Mucosa of stomach (tissue), 1 donor: Measurements from ENCODE around the gene NCKIPSD.

Experiments
- H3K27me3 ChIP-seq: one replicate; pipeline ENCODE4 v1.7.0; 2013; ENCODE audit warnings: mild to moderate bottlenecking, low read length; ENCODE audit not compliant: control insufficient read depth, insufficient read depth
- H3K36me3 ChIP-seq: one replicate; pipeline ENCODE4 v1.7.0; 2013; ENCODE audit warnings: low read length; ENCODE audit not compliant: control insufficient read depth, insufficient read depth
- H3K4me1 ChIP-seq: one replicate; pipeline ENCODE4 v1.7.0; 2013; ENCODE audit warnings: mild to moderate bottlenecking, low read length; ENCODE audit not compliant: control insufficient read depth, insufficient read depth
- H3K4me3 ChIP-seq: one replicate; pipeline ENCODE4 v1.7.0; 2013; ENCODE audit warnings: low read length
- H3K9ac ChIP-seq: one replicate; pipeline ENCODE4 v1.7.0; 2013; ENCODE audit warnings: mild to moderate bottlenecking, low read length, moderate library complexity
- H3K9me3 ChIP-seq: one replicate; pipeline ENCODE4 v1.7.0; 2013; ENCODE audit warnings: mild to moderate bottlenecking, low read length, moderate library complexity; ENCODE audit not compliant: control insufficient read depth
- donor health status: Pancreatic carcinoma.

NCKIPSD gene

DNA sequence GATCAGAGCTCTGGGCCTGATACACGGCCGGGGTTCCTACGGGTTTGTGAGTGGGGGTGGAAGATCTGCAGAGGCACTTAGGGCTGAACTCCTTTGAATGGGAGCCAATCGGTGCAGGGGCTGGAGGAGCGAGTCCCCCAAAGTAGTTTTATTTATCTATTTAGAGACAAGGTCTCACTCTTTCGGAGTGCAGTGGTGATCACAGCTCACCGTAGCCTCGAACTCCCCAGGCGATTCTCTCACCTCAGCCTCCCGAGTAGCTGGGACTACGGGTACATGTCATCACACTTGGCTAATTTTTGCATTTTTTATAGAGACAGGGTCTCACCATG, 21.4 kb downstream of the NCKIPSD start:
- Histone ChIP-seq H3K27me3 (peaks cover 30% of the 10 kb centered on the region), H3K9me3 (no peaks in the 10 kb centered on the region), H3K36me3 (no peaks in the 10 kb centered on the region), H3K4me1 (peaks cover 24% of the 10 kb centered on the region), H3K4me3 (no peak overlapping the region), H3K9ac (peak overlapping the region; percentile 74)

DNA sequence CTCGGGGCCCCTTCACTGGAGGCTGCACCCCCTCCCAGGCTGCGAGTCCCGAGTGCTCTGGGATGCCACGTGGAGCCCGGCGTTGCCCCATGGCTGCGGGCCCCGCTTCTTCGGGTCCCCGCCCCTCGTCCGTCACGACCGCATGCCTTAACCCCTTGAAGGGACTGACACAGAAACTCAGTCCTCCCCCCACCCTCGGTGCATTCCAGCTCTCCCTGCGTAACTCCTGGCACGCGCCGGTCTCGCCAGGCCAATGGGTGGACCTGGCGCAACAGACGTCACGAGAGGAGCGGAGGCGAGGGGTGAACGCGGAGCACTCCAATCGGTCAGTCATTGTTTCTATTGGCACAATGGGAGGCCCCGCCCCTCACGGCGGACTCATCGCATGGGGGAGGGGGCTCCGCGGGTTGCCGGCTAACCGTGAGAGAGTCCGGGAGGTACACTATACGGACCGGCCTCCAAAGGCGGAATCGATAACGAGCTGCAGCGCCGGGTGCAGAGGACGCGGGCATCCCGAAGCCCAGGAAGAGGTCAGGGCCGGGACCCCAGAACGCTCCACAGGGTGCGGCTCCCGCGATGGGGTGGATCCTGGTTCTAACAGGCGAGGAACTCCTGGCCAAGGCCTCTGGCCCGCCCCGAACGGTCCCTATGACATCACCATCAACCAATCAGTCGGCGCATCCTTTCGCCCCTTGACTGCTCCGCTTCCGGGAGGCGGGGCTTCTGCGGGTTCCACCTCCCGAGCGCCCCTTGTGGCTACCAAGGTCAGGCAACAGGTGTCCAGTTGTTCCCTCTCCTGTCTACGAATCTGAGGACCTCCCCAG, 22.0 kb downstream of the NCKIPSD start:
- H3K4me3 ChIP-seq: peak overlapping the region; percentile 92
- H3K27me3 ChIP-seq: peaks cover 35% of the 10 kb centered on the region
- H3K36me3 ChIP-seq: no peaks in the 10 kb centered on the region
- H3K9ac ChIP-seq: peak overlapping the region; percentile 74
- peaks cover 24% of the 10 kb centered on the region for H3K4me1 ChIP-seq
- H3K9me3 ChIP-seq: no peaks in the 10 kb centered on the region

DNA sequence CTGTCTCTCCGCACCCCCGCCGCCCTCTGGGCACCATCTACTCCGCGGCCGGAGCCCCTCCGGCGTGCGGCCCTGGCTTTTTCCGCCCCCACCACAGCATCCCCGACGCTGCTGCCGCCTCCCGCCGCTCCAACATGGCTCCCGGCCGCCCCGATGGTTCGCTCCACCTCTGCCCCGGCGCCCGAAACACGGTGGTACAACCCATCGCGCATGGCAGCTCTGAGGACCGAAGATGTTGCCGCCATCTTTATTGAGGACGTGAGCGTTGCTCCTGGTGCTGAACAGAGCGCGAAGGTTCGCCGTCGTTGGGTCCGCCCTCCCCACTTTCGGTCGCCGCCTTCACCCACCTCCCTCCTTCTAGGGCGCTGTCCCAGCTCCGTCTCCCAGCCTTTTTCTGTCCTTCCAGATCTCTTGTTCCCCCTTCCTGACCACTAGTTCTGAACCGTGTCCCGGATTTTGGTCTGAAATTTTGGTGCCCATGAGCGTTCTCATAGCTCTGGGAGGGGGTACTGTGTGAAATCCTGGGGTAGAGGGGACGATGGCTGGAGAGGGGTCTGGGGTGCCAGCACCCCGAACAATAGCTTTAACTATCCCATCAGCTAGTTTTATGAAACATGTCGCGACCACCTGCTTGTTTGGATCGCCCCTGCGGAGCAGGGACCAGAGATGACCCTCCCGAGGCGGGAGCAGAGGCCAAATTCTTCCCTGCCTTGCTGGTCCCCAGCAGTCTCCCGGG, 22.8 kb downstream of the NCKIPSD start, which contains the start of gene CELSR3:
Gene CELSR3 (minus strand): TSS at position 134 of the 736 bp plus-strand sequence. CDS start 252 bp downstream, outside the sequence.
- H3K4me3 ChIP-seq: peak within 1 kb of the TSS; percentile 92
- no peaks in the 10 kb centered on the region for H3K36me3 ChIP-seq
- peaks cover 39% of the 10 kb centered on the region for H3K27me3 ChIP-seq
- H3K4me1 ChIP-seq: peaks cover 24% of the 10 kb centered on the region
- no peaks in the 10 kb centered on the region for H3K9me3 ChIP-seq
- H3K9ac ChIP-seq: peak within 1 kb of the TSS; percentile 74

DNA sequence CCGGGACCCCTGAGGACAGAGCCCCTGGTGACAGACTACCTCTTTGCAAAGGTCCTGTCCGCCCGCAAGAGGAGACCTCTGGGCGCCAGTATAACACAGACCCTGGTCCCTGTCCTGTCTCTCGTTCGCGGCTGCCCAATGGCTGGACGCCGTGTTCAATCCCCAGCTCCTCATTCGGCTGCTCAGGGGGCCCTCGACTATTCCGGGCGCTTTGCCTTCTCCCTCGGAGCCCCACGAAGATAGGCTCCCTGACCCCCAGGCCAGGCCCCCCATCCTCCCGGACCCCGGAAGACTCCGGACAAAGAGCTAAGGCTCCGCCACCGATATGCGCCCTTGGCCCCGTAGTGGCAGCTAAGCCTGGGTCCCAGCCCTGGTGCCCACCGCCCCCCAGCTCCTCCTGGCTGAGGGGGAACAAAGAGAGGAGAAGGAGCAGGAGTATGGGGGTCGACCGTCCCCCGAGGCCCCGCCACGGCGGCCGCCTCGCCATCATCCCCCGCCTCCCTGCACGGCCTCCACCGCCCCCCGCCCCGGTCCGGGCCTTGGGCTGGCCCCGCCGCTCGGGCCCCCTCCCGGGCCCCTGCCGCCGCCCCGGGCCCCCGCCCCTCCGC, 23.5 kb downstream of the NCKIPSD start:
- Histone ChIP-seq H3K4me1 (peaks cover 24% of the 10 kb centered on the region), H3K4me3 (no peak overlapping the region), H3K9me3 (no peaks in the 10 kb centered on the region), H3K27me3 (peaks cover 45% of the 10 kb centered on the region), H3K36me3 (no peaks in the 10 kb centered on the region), H3K9ac (no peak overlapping the region)

DNA sequence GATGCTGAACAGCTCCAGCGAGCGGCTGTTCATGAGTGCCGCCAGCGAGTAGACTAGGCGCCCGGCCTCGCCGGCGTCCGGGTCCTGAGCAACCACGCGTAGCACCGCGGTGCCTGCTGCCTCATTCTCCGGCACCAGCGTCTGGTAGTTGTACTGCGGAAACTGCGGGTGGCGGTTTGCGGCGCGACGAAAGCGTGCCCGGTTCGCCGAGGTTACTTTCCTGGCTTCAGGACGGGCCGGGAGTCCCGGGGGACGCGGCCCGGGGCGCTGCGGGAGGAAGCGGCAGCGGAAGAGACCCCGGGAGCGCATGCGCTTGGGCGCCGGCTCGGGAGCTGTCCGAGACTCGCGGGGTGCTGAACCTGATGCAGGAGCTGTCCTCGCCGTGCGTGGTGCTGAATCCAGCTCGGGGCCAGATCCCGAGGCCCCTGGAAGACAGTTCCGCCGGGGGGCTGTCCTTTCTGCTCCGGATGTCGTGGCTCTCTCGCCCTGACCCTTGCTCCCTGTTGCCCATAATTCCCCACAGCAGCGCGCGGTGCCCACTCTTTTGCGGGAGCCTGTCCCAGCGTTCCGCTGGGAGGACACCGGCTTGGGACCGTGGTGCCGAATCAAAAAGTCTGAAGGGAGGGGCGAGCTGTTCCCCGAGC, 24.1 kb downstream of the NCKIPSD start:
- no peaks in the 10 kb centered on the region for H3K9me3 ChIP-seq
- peak overlapping the region; percentile 19 for H3K4me3 ChIP-seq
- peaks cover 28% of the 10 kb centered on the region for H3K4me1 ChIP-seq
- peaks cover 50% of the 10 kb centered on the region for H3K27me3 ChIP-seq
- H3K9ac ChIP-seq: no peak overlapping the region
- H3K36me3 ChIP-seq: no peaks in the 10 kb centered on the region

DNA sequence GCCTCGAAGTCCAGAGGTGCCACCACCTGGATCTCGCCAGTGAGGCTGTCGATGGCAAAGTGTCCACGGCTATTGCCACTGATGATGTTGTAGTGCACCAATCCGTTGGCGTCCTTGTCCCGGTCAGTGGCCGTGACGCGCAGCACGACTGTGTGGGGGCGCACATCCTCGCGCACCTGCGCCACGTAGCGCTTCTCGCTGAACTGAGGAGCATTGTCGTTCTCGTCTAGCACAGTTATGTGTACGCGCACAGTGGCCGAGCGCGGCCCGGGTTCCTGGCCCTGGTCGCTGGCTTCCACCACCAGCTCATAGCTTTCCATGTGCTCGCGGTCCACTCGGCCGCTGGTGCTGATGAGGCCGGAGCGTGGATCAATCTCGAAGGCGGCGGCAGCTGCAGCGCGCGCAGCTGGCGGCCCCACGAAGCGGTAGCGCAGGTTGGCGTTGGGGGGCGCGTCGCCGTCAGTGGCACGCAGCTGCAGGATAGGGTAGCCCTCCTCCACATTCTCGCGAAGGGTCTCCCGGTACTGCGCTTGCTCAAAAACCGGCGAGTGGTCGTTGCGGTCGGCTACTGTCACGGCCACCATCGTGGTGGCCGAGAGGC, 24.8 kb downstream of the NCKIPSD start:
- no peaks in the 10 kb centered on the region for H3K36me3 ChIP-seq
- H3K9me3 ChIP-seq: no peaks in the 10 kb centered on the region
- peaks cover 50% of the 10 kb centered on the region for H3K27me3 ChIP-seq
- no peak overlapping the region for H3K9ac ChIP-seq
- peak overlapping the region; percentile 19 for H3K4me3 ChIP-seq
- peaks cover 30% of the 10 kb centered on the region for H3K4me1 ChIP-seq

DNA sequence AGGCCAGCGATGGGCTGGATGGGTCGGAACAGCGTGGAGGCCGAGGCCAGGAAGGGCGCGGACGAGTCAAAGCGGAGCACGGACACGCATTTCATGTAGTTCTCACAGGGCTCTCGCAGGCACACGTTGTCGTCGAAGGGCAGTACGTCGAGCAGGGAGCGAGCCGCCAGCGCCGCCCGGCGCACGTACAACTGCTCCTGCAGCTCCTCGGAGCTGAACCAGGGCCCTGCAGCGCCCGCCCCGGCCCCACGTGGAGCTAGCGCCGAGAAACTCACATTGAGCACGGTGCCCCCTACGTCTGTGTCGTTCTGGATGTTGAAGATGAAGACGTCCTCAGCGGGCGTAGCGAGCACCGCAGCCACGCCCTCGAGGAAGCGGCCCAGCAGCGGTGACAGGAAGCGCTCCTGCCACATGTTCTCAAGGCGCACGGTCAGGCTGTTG, 28.9 kb downstream of the NCKIPSD start:
- peak overlapping the region; percentile 25 for H3K4me3 ChIP-seq
- H3K9ac ChIP-seq: peak overlapping the region; percentile 47
- no peaks in the 10 kb centered on the region for H3K36me3 ChIP-seq
- H3K4me1 ChIP-seq: peaks cover 15% of the 10 kb centered on the region
- H3K9me3 ChIP-seq: no peaks in the 10 kb centered on the region
- H3K27me3 ChIP-seq: peaks cover 33% of the 10 kb centered on the region

DNA sequence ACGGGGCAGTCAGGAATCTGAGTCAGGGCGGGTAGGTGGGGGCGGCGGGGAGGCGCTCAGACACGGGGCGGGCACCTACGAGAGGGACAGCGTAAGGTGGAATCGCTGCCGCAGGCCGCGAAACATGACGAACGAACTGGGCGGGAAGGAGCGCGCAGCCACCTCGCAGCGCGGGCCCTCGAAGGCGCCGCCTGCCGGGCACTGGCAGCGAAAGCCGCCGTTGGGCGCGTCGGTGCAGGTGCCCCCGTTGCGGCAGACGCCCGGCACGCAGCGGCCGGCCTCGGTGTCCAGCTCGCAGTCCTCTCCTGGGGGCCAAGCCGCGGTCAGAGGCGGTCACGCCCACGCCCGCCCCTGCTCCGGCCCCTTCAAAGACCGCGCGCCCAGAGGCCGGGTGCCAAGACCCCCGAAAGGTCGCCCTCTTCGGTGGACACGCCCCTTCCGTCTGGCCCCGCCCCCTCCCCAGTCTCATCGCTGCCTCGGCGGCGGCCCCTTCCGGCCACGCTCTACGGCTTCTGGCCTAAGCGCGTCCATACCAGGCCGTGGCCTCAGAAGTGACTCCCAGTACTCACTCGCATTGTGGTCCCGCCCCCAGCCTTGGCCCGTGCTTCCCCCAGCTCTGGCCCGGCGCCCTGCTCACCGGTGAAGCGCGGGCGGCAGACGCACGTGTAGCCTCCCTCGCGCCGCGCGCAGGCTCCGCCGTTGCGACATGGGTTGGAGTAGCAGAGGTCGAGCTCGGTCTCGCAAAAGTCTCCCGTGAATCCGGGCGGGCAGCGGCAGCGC, 29.5 kb downstream of the NCKIPSD start:
- H3K36me3 ChIP-seq: no peaks in the 10 kb centered on the region
- H3K9ac ChIP-seq: peak overlapping the region; percentile 47
- H3K27me3 ChIP-seq: peaks cover 32% of the 10 kb centered on the region
- H3K4me1 ChIP-seq: peaks cover 9% of the 10 kb centered on the region
- H3K4me3 ChIP-seq: peak overlapping the region; percentile 25
- H3K9me3 ChIP-seq: no peaks in the 10 kb centered on the region

DNA sequence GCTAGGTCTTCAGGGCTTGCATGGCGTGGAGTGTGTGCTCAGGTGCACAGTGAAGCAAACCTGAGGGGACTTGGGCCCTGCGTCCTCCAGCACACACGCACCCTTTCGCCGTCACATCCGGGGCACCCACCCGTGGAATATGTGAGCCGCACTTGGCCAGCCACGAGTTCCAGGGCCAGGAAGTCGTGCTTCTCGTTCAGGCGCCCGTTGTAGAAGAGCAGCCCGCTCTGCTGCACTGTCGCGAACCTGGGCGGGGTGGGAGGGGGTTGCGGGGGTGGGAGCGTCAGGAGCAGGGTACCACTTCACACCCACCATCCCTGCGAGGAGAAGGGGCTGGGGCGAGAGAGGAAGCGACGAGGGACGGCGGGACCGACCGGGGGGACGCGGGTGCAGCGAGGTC, 30.1 kb downstream of the NCKIPSD start:
- Histone ChIP-seq H3K27me3 (peaks cover 28% of the 10 kb centered on the region), H3K36me3 (no peaks in the 10 kb centered on the region), H3K4me1 (peaks cover 6% of the 10 kb centered on the region), H3K9me3 (no peaks in the 10 kb centered on the region), H3K9ac (no peak overlapping the region), H3K4me3 (no peak overlapping the region)

DNA sequence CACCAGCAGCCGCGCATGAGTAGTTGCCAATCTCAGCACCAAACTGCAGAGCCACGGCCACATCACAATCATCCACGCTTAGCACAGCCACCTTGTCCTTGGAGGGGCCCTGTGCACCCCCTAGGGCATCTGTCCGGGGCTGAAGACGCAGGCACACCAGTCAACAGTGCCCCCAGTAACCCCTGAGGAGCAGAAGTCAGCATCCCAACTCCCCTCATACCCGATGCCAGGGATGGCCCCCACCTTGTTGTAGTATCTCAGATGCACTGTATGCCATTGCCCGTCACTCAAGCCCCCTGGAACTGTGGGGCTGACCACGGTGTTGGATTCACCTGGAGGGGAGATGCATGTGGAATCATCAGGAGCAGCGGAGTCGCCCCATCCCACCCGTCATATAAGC, 30.7 kb downstream of the NCKIPSD start:
- Histone ChIP-seq H3K27me3 (peaks cover 22% of the 10 kb centered on the region), H3K36me3 (no peaks in the 10 kb centered on the region), H3K4me1 (peaks cover 6% of the 10 kb centered on the region), H3K4me3 (no peak overlapping the region), H3K9ac (no peak overlapping the region), H3K9me3 (no peaks in the 10 kb centered on the region)
